H1 (cell line): ENCODE results near the gene CRYBB3. TPM values are rescaled to one million over a fixed set of nuclear protein-coding genes. Genes with fewer than 3 reads are reported as not detected.

ENCODE experiments used
- CTCF ChIA-PET: fragments of 300-600 bp; sonication (Branson Sonifier 250); formaldehyde crosslinking; loops from one replicate; lab custom pipeline; 2021; ENCODE audit not compliant: partially characterized antibody; lab: Charles Lee
- POLR2A ChIA-PET: fragments of 300-600 bp; sonication (Branson Sonifier 250); formaldehyde crosslinking; loops from one replicate; lab custom pipeline; 2021; ENCODE audit warnings: inconsistent platforms; ENCODE audit not compliant: partially characterized antibody; lab: Charles Lee
- DNase-seq, 2 experiments: peaks; one replicate each; pipeline versions ENCODE4 v3.0.0 to v3.0.0-alpha.2; 2010 to 2022; ENCODE audit warnings: low spot score in 2 of 2, low read depth in 1 of 2, mixed read lengths in 1 of 2
- FAIRE-seq: peaks from 2 replicates; lab custom pipeline; 2011; peaks lifted over from hg19 to GRCh38; lab: Jason Lieb, UNC
- H2AFZ ChIP-seq: 2 replicates; pipeline ENCODE4 v1.8.1; 2012; ENCODE audit warnings: low read length, inconsistent platforms
- H2AK5ac ChIP-seq: 2 replicates; pipeline ENCODE4 v1.6.1; 2013; ENCODE audit warnings: low read depth, low read length
- H2BK120ac ChIP-seq: replicated peaks from 2 replicates; pipeline ENCODE3; 2013; ENCODE audit warnings: low read depth, low read length, inconsistent platforms
- H2BK12ac ChIP-seq: 2 replicates; pipeline ENCODE4 v1.6.1; 2013; ENCODE audit warnings: low read depth, low read length
- H2BK15ac ChIP-seq: 2 replicates; pipeline ENCODE4 v1.6.1; 2013; ENCODE audit warnings: low read length
- H2BK20ac ChIP-seq: 2 replicates; pipeline ENCODE4 v1.6.1; 2013; ENCODE audit warnings: low read length
- H2BK5ac ChIP-seq: 2 replicates; pipeline ENCODE4 v1.6.1; 2013; ENCODE audit warnings: low read depth, low read length
- H3K14ac ChIP-seq: 2 replicates; pipeline ENCODE4 v1.6.1; 2013; ENCODE audit warnings: inconsistent platforms; ENCODE audit not compliant: insufficient read length
- H3K18ac ChIP-seq: 2 replicates; pipeline ENCODE4 v1.6.1; 2013; ENCODE audit warnings: low read length; ENCODE audit errors: extremely low read depth
- H3K23ac ChIP-seq: 2 replicates; pipeline ENCODE4 v1.6.1; 2013; ENCODE audit warnings: inconsistent platforms; ENCODE audit not compliant: insufficient read length
- H3K23me2 ChIP-seq: 2 replicates; pipeline ENCODE4 v1.6.1; 2013; ENCODE audit warnings: low read depth, low read length
- H3K27ac ChIP-seq: 2 replicates; pipeline ENCODE4 v1.6.1; 2011; ENCODE audit warnings: low read depth, low read length, inconsistent platforms
- H3K27me3 ChIP-seq, 4 experiments: replicated peaks in 1 of 4; 1 replicate in 1 of 4; 2 replicates in 3 of 4; pipeline versions ENCODE4 v1.6.1 to v1.8.1; 2011 to 2013; ENCODE audit warnings: low read length in 3 of 4, mild to moderate bottlenecking in 3 of 4, inconsistent platforms in 2 of 4, mixed read lengths in 2 of 4, moderate library complexity in 1 of 4; ENCODE audit not compliant: control insufficient read depth in 3 of 4, insufficient read depth in 3 of 4; ENCODE audit errors: extremely low read depth in 1 of 4
- H3K36me3 ChIP-seq, 4 experiments: 2 replicates each; pipeline versions ENCODE4 v1.6.1 to v1.8.1; 2011 to 2013; ENCODE audit warnings: mild to moderate bottlenecking in 4 of 4, low read length in 3 of 4, moderate library complexity in 2 of 4, control low read depth in 1 of 4, inconsistent platforms in 1 of 4; ENCODE audit not compliant: insufficient read depth in 4 of 4, control insufficient read depth in 2 of 4
- H3K4ac ChIP-seq: replicated peaks from 2 replicates; pipeline ENCODE3; 2013; ENCODE audit warnings: low read length, low read depth, mixed read lengths, inconsistent platforms; ENCODE audit not compliant: insufficient read length
- H3K4me1 ChIP-seq, 4 experiments: replicated peaks in 1 of 4; 1 replicate in 1 of 4; 2 replicates in 3 of 4; pipeline versions ENCODE4 v1.6.1 to v1.8.1; 2011 to 2013; ENCODE audit warnings: low read length in 3 of 4, inconsistent platforms in 2 of 4, mixed read lengths in 1 of 4; ENCODE audit not compliant: insufficient read depth in 4 of 4, control insufficient read depth in 3 of 4
- H3K4me2 ChIP-seq, 2 experiments: 2 replicates each; pipeline versions ENCODE4 v1.6.1 to v1.8.1; 2011 to 2013; ENCODE audit warnings: low read depth in 2 of 2, low read length in 2 of 2, control low read depth in 1 of 2, inconsistent platforms in 1 of 2, mild to moderate bottlenecking in 1 of 2; ENCODE audit not compliant: insufficient read depth in 1 of 2
- H3K4me3 ChIP-seq, 4 experiments: fragments of 200-600, 300-600 bp in 1 of 4; sonication (generic), shearing (Covaris generic), sonication (Bioruptor Twin) in 1 of 4; 2 replicates each; pipeline versions ENCODE4 v1.5.1 to v1.8.1; 2011 to 2016; ENCODE audit warnings: low read length in 4 of 4, low read depth in 3 of 4, control low read depth in 2 of 4, inconsistent platforms in 2 of 4, mild to moderate bottlenecking in 2 of 4, mixed read lengths in 1 of 4, moderate library complexity in 1 of 4; ENCODE audit not compliant: insufficient read depth in 2 of 4; ENCODE audit errors: extremely low read depth in 1 of 4
- H3K56ac ChIP-seq: replicated peaks from 2 replicates; pipeline ENCODE3; 2013; ENCODE audit warnings: low read depth, mild to moderate bottlenecking, mixed read lengths, low read length, inconsistent platforms; ENCODE audit not compliant: insufficient read length
- H3K79me1 ChIP-seq: 2 replicates; pipeline ENCODE4 v1.6.1; 2013; ENCODE audit warnings: low read depth, low read length, control low read depth
- H3K79me2 ChIP-seq, 2 experiments: 2 replicates each; pipeline versions ENCODE4 v1.6.1 to v1.8.1; 2012 to 2013; ENCODE audit warnings: low read length in 2 of 2, mild to moderate bottlenecking in 2 of 2, inconsistent platforms in 1 of 2; ENCODE audit not compliant: insufficient read depth in 2 of 2, control insufficient read depth in 1 of 2
- H3K9ac ChIP-seq, 4 experiments: replicated peaks in 1 of 4; 1 replicate in 1 of 4; 2 replicates in 3 of 4; pipeline versions ENCODE4 v1.6.1 to v1.8.1; 2011 to 2013; ENCODE audit warnings: low read depth in 3 of 4, low read length in 3 of 4, control low read depth in 2 of 4, mild to moderate bottlenecking in 2 of 4, moderate library complexity in 2 of 4, inconsistent platforms in 1 of 4; ENCODE audit errors: extremely low read depth in 1 of 4
- H3K9me3 ChIP-seq, 2 experiments: 2 replicates each; pipeline versions ENCODE4 v1.6.1 to v1.8.1; 2012 to 2013; ENCODE audit warnings: mild to moderate bottlenecking in 2 of 2, moderate library complexity in 2 of 2, control low read depth in 1 of 2, inconsistent platforms in 1 of 2, low read depth in 1 of 2, low read length in 1 of 2, mixed read lengths in 1 of 2; ENCODE audit not compliant: insufficient read depth in 2 of 2
- H4K20me1 ChIP-seq, 2 experiments: replicated peaks in 1 of 2; 2 replicates each; pipeline versions ENCODE3 to v1.8.1; 2011 to 2013; ENCODE audit warnings: inconsistent platforms in 2 of 2, low read length in 2 of 2, mild to moderate bottlenecking in 1 of 2; ENCODE audit not compliant: insufficient read depth in 2 of 2, control insufficient read depth in 1 of 2
- H4K5ac ChIP-seq: 2 replicates; pipeline ENCODE4 v1.6.1; 2013; ENCODE audit warnings: low read length, low read depth, mixed read lengths, inconsistent platforms; ENCODE audit not compliant: insufficient read length
- H4K8ac ChIP-seq: 2 replicates; pipeline ENCODE4 v1.8.0; 2013; ENCODE audit warnings: mild to moderate bottlenecking, moderate library complexity, low read length, inconsistent platforms; ENCODE audit not compliant: insufficient read depth; ENCODE audit errors: extremely low read depth
- H4K91ac ChIP-seq: replicated peaks from 2 replicates; pipeline ENCODE3; 2013; ENCODE audit warnings: low read length, mixed read lengths, inconsistent platforms; ENCODE audit not compliant: insufficient read length
- BCL11A ChIP-seq, 2 experiments: IDR thresholded peaks; one replicate each; pipeline ENCODE4 v1.6.1; 2011; ENCODE audit warnings: low read depth in 2 of 2, low read length in 2 of 2, mild to moderate bottlenecking in 2 of 2
- CBX5 ChIP-seq: fragments of 300-800, 300-1000 bp; sonication (generic); IDR thresholded peaks from 2 replicates; pipeline ENCODE4 v1.7.1; 2016; ENCODE audit warnings: antibody characterized with exemption, low read length, low read depth
- CEBPB ChIP-seq: IDR thresholded peaks from 2 replicates; pipeline ENCODE4 v1.6.1; 2012; ENCODE audit warnings: low read depth, low read length
- CHD2 ChIP-seq: IDR thresholded peaks from 2 replicates; pipeline ENCODE4 v1.6.1; 2012; ENCODE audit warnings: low read length, improper control_type of control experiment
- GABPA ChIP-seq: IDR thresholded peaks from 2 replicates; pipeline ENCODE4 v1.6.1; 2011; ENCODE audit warnings: mild to moderate bottlenecking, low read length, moderate library complexity, borderline replicate concordance; ENCODE audit not compliant: insufficient read depth
- KDM1A ChIP-seq: fragments of 200-600, 300-600 bp; sonication (generic); IDR thresholded peaks from 2 replicates; pipeline ENCODE4 v1.7.1; 2016; ENCODE audit warnings: mild to moderate bottlenecking, low read length, borderline replicate concordance
- POU5F1 ChIP-seq: IDR thresholded peaks from 2 replicates; pipeline ENCODE4 v1.6.1; 2011; ENCODE audit warnings: low read depth, mild to moderate bottlenecking, low read length, moderate library complexity
- WGBS, 2 experiments: shearing (Covaris generic) in 1 of 2; methylation state at CpG; one replicate each; pipeline versions ENCODE4 v1.1.6 to v1.1.7; 2013 to 2015; ENCODE audit warnings: low lambda C conversion rate in 2 of 2, mixed read lengths in 2 of 2, inconsistent platforms in 1 of 2, low coverage in 1 of 2, missing lambda C conversion rate in 1 of 2; ENCODE audit not compliant: insufficient replicate concordance in 2 of 2, insufficient coverage in 1 of 2, insufficient read length in 1 of 2; ENCODE audit errors: extremely low coverage in 1 of 2, missing lambda C conversion rate in 1 of 2; 5-methylcytosine and 5-hydroxymethylcytosine counted together
- polyA plus RNA-seq, 7 experiments: library from polyadenylated mRNA; depleted of rRNA in 3 of 7; stranded (reverse) in 5 of 7; unstranded in 2 of 7; fragments of >200 nt in 5 of 7; fragments of 200-250 nt in 2 of 7; gene quantifications; 1 replicate in 5 of 7; 2 replicates in 1 of 7; 4 replicates in 1 of 7; pipeline versions ENCODE4 v1.2.1 to v1.2.3, GENCODE V29; 2011 to 2013; ENCODE audit warnings: missing spikeins in 2 of 7, mixed read lengths in 2 of 7
- total RNA-seq: library from RNA; stranded (reverse); fragmentation: NEBNext Ultra II Directional; extraction: Animal tissue kit (Norgen Biotek cat#: 25700); gene quantifications from 2 replicates; pipeline ENCODE4 v1.2.1, GENCODE V29; 2021
- TF ChIP-seq, protein P1 (sequence below), 3 experiments: IDR thresholded peaks; 1 replicate in 2 of 3; 2 replicates in 1 of 3; pipeline versions ENCODE4 v1.5.1 to v1.6.1; 2011; ENCODE audit warnings: low read length in 3 of 3, mild to moderate bottlenecking in 3 of 3, inconsistent platforms in 2 of 3, low read depth in 1 of 3, moderate library complexity in 1 of 3; ENCODE audit not compliant: insufficient read depth in 1 of 3; ENCODE audit errors: control extremely low read depth in 1 of 3

CRYBB3 gene
- total and polyA plus RNA-seq, 2 of the 8 experiments (the other 6 are each of a cell fraction or from before 2014, with no cell fraction given), result 0.44 to 0.58 TPM

DNA sequence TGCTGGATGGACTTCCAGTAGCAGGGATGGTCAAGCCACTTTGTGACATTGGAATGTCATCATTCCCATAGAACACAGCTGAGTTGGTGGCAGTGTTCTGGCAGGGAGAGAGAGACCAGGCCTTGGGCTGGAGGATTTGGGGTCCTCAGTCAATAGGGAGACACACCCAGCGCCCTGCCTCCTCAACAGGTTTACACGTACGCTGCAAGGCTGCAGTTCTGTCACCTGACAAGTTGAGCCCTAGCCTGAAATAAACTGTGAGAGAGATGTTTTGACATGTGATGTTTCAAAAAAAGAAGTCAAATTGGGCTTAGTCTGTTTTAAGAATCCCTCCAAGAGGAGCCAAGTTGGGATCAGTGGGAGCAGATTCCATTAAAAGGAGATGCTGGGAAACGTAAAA lies 42.9 kb upstream of the CRYBB3 start:
- no peak overlapping the region for H2BK15ac ChIP-seq
- H3K18ac ChIP-seq, result no peak overlapping the region; the same call in 1 of the 2 replicates
- no peaks in the 10 kb centered on the region for H3K27me3 ChIP-seq
- H3K23me2 ChIP-seq, result no peaks in the 10 kb centered on the region
- FAIRE-seq (no peak), DNase-seq (no peak)
- H3K23ac ChIP-seq, result no peak overlapping the region
- peak overlapping the region; percentile 36 for H3K4ac ChIP-seq
- no peak overlapping the region for H3K14ac ChIP-seq
- WGBS, 2 experiments, result 90% methylated on average over 4 of the region's 4 CpGs; no CpG with 5 or more reads in 1 of the 2 experiments
- H3K79me2 ChIP-seq, result no peaks in the 10 kb centered on the region
- peaks cover 3% of the 10 kb centered on the region; the same call in 1 of the 2 replicates for H3K79me1 ChIP-seq
- CTCF ChIA-PET, result interaction anchor here (0.5 kb wide), 1 partner anchor 247 kb away, joined by 3 read pairs; no protein-coding TSS in a partner anchor
- H2BK120ac ChIP-seq, result no peak overlapping the region
- H4K8ac ChIP-seq, result no peak overlapping the region
- no peak overlapping the region for H2BK20ac ChIP-seq
- no peak overlapping the region for H4K91ac ChIP-seq
- no peak overlapping the region for H2BK12ac ChIP-seq
- H2BK5ac ChIP-seq, result no peak overlapping the region
- no peak overlapping the region for H2AFZ ChIP-seq
- H4K5ac ChIP-seq, result no peak overlapping the region
- H2AK5ac ChIP-seq, result no peak overlapping the region
- H3K36me3 ChIP-seq, result no peaks in the 10 kb centered on the region
- no peak overlapping the region for H3K56ac ChIP-seq
- no peak overlapping the region for H3K9ac ChIP-seq
- peaks cover 0 to 9% (median 5%) of the 10 kb centered on the region in 4 experiments; a peak in 4 of 7 replicates for H3K4me1 ChIP-seq
- peaks cover 0 to 8% of the 10 kb centered on the region in 2 experiments for H4K20me1 ChIP-seq
- H3K27ac ChIP-seq, result no peak overlapping the region
- POLR2A ChIA-PET, result interaction anchor here (0.6 kb wide), 1 partner anchor 267 kb away, joined by 3 read pairs; no protein-coding TSS in a partner anchor
- H3K9me3 ChIP-seq, result no peaks in the 10 kb centered on the region
- no peak overlapping the region for H3K4me2 ChIP-seq
- no peak overlapping the region for H3K4me3 ChIP-seq
- TF ChIP-seq CEBPB, result no peak
- no peak for TF ChIP-seq CBX5
- TF ChIP-seq, protein P1, sequence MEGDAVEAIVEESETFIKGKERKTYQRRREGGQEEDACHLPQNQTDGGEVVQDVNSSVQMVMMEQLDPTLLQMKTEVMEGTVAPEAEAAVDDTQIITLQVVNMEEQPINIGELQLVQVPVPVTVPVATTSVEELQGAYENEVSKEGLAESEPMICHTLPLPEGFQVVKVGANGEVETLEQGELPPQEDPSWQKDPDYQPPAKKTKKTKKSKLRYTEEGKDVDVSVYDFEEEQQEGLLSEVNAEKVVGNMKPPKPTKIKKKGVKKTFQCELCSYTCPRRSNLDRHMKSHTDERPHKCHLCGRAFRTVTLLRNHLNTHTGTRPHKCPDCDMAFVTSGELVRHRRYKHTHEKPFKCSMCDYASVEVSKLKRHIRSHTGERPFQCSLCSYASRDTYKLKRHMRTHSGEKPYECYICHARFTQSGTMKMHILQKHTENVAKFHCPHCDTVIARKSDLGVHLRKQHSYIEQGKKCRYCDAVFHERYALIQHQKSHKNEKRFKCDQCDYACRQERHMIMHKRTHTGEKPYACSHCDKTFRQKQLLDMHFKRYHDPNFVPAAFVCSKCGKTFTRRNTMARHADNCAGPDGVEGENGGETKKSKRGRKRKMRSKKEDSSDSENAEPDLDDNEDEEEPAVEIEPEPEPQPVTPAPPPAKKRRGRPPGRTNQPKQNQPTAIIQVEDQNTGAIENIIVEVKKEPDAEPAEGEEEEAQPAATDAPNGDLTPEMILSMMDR (IDR thresholded peaks at IDR 0.05; ENCODE audit: control extremely low read depth in 1 of 3, insufficient read depth in 1 of 3, low read depth in 1 of 3, low read length in 3 of 3), result no peak
- TF ChIP-seq KDM1A, result no peak
- TF ChIP-seq CHD2, result no peak
- no peak for TF ChIP-seq GABPA
- no peak for TF ChIP-seq POU5F1
- no peak for TF ChIP-seq BCL11A (IDR thresholded peaks at IDR 0.05; ENCODE audit: low read depth in 2 of 2, low read length in 2 of 2)
